Natural killer cell (primary cell): Measurements from ENCODE around the gene AOC1. TPM values are rescaled to one million over a fixed set of nuclear protein-coding genes. Genes with fewer than 3 reads are reported as not detected.

Source experiments
- ATAC-seq, 3 donors: fragments of 150-1000 bp in 2 of 3; fragments of 200-7000 bp in 1 of 3; cut with Tn5 transposase; 1 replicate in 1 of 3; 2 replicates in 2 of 3; pipeline ENCODE4 v1.10.0; 2021; ENCODE audit warnings: mild to moderate bottlenecking in 2 of 3, moderate library complexity in 2 of 3
- DNase-seq, 2 donors: peaks; one replicate each; pipeline versions ENCODE4 v3.0.0 to v3.0.0-alpha.2; 2013 to 2021; ENCODE audit warnings: mixed read lengths in 1 of 2
- H3K27ac ChIP-seq: one replicate; pipeline ENCODE4 v1.5.1; 2013; ENCODE audit warnings: mild to moderate bottlenecking, low read length
- H3K27me3 ChIP-seq: one replicate; pipeline ENCODE4 v1.6.1; 2013; ENCODE audit warnings: low read length; ENCODE audit not compliant: control insufficient read depth, insufficient read depth
- H3K36me3 ChIP-seq: one replicate; pipeline ENCODE4 v1.6.1; 2013; ENCODE audit warnings: low read length; ENCODE audit not compliant: control insufficient read depth, insufficient read depth
- H3K4me1 ChIP-seq: one replicate; pipeline ENCODE4 v1.6.1; 2013; ENCODE audit warnings: low read length; ENCODE audit not compliant: control insufficient read depth, insufficient read depth
- H3K4me3 ChIP-seq: one replicate; pipeline ENCODE4 v1.5.1; 2013; ENCODE audit warnings: low read length
- H3K9me3 ChIP-seq: one replicate; pipeline ENCODE4 v1.6.1; 2013; ENCODE audit warnings: low read length; ENCODE audit not compliant: control insufficient read depth, insufficient read depth
- H3K27ac Mint-ChIP-seq, 2 donors: one replicate each; pipeline ENCODE4 v1.8.0; 2022; ENCODE audit warnings: mild to moderate bottlenecking in 2 of 2, mixed read lengths in 2 of 2, moderate library complexity in 1 of 2
- H3K27me3 Mint-ChIP-seq, 2 donors: one replicate each; pipeline ENCODE4 v1.8.0; 2022; ENCODE audit warnings: low read depth in 2 of 2, mixed read lengths in 2 of 2
- H3K36me3 Mint-ChIP-seq: one replicate; pipeline ENCODE4 v1.8.0; 2022; ENCODE audit warnings: mixed read lengths
- H3K4me1 Mint-ChIP-seq, 2 donors: one replicate each; pipeline ENCODE4 v1.8.0; 2022; ENCODE audit warnings: mixed read lengths in 2 of 2
- H3K4me3 Mint-ChIP-seq: one replicate; pipeline ENCODE4 v1.8.0; 2022; ENCODE audit warnings: mild to moderate bottlenecking, moderate library complexity, mixed read lengths
- H3K9me3 Mint-ChIP-seq, 2 donors: one replicate each; pipeline ENCODE4 v1.8.0; 2022; ENCODE audit warnings: mixed read lengths in 2 of 2
- WGBS: methylation state at CpG from one replicate; pipeline ENCODE4 v1.1.7; 2013; ENCODE audit warnings: missing lambda C conversion rate; ENCODE audit not compliant: insufficient coverage; 5-methylcytosine and 5-hydroxymethylcytosine counted together
- intact Hi-C: fragments of 100-400 bp; cut with micrococcal nuclease; formaldehyde crosslinking; loops from one replicate; pipeline ENCODE4 v1.14.2; 2022
- total RNA-seq, 4 donors: library from RNA; stranded (reverse); fragments of 120-200 nt in 1 of 4; gene quantifications; one replicate each; pipeline versions ENCODE4 v1.2.3 to v1.2.4, GENCODE V29; 2013 to 2022
- TF ChIP-seq, protein P1 (sequence below): fragments of 200-600 bp; IDR thresholded peaks from one replicate; pipeline ENCODE4 v1.8.0; 2022; ENCODE audit warnings: antibody characterized with exemption

Gene AOC1
- total RNA-seq, 3 donors from 2014 or later (not counting 1 experiment from before 2014, with no cell fraction given) = not detected

DNA sequence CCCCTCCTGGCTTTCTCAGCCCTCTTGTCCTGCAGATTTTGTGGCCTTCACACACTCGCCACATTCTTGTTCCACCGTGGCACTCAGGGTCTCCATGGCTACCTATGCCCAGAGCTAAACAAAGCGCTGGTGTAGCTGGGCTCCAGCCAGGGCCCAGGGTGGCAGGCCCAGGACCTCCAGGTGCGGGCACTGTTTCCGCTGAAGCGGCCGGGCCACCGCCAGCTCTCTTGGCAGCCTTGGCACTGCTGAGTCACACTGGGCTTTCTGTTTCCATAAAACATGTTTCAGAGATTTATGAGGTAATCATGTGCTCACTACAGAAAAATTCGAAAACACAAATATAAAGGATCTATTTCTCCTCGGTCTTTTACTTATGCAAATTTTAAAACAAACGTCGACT lies 51.3 kb downstream of the AOC1 start:
- Mint-ChIP-seq H3K27ac (no peak overlapping the region), H3K36me3 (no peaks in the 10 kb centered on the region), H3K4me3 (no peak overlapping the region), H3K9me3 (no peaks in the 10 kb centered on the region), H3K4me1 (peaks cover 0 to 6% of the 10 kb centered on the region in 2 donors), H3K27me3 (peaks cover 66 to 83% of the 10 kb centered on the region in 2 donors)
- peaks cover 5% of the 10 kb centered on the region for H3K4me1 ChIP-seq
- no peaks in the 10 kb centered on the region for H3K36me3 ChIP-seq
- no peak for ATAC-seq
- peaks cover 23% of the 10 kb centered on the region for H3K27me3 ChIP-seq
- H3K27ac ChIP-seq = no peak overlapping the region
- no peaks in the 10 kb centered on the region for H3K9me3 ChIP-seq
- no peak for DNase-seq
- H3K4me3 ChIP-seq = no peak overlapping the region
- WGBS = 18% methylated on average over 9 of the region's 12 CpGs
- intact Hi-C loops = no loop called here
- TF ChIP-seq, protein P1, sequence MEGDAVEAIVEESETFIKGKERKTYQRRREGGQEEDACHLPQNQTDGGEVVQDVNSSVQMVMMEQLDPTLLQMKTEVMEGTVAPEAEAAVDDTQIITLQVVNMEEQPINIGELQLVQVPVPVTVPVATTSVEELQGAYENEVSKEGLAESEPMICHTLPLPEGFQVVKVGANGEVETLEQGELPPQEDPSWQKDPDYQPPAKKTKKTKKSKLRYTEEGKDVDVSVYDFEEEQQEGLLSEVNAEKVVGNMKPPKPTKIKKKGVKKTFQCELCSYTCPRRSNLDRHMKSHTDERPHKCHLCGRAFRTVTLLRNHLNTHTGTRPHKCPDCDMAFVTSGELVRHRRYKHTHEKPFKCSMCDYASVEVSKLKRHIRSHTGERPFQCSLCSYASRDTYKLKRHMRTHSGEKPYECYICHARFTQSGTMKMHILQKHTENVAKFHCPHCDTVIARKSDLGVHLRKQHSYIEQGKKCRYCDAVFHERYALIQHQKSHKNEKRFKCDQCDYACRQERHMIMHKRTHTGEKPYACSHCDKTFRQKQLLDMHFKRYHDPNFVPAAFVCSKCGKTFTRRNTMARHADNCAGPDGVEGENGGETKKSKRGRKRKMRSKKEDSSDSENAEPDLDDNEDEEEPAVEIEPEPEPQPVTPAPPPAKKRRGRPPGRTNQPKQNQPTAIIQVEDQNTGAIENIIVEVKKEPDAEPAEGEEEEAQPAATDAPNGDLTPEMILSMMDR = no peak

GRCh38 chr7:150904011-150904909 lies 51.9 kb downstream of the AOC1 start:
- Mint-ChIP-seq H3K9me3 (no peaks in the 10 kb centered on the region), H3K4me1 (peaks cover 5 to 10% of the 10 kb centered on the region in 2 donors), H3K4me3 (no peak overlapping the region), H3K27ac (no peak overlapping the region), H3K27me3 (peaks cover 64 to 78% of the 10 kb centered on the region in 2 donors), H3K36me3 (no peaks in the 10 kb centered on the region)
- no peak overlapping the region for H3K4me3 ChIP-seq
- H3K36me3 ChIP-seq = no peaks in the 10 kb centered on the region
- intact Hi-C loops = no loop called here
- DNase-seq (no peak), ATAC-seq (no peak)
- 33% methylated on average over 2 of the region's 6 CpGs for WGBS
- no peak overlapping the region for H3K27ac ChIP-seq
- H3K4me1 ChIP-seq = peaks cover 10% of the 10 kb centered on the region
- peaks cover 22% of the 10 kb centered on the region for H3K27me3 ChIP-seq
- TF ChIP-seq, protein P1 = no peak
- H3K9me3 ChIP-seq = no peaks in the 10 kb centered on the region

DNA sequence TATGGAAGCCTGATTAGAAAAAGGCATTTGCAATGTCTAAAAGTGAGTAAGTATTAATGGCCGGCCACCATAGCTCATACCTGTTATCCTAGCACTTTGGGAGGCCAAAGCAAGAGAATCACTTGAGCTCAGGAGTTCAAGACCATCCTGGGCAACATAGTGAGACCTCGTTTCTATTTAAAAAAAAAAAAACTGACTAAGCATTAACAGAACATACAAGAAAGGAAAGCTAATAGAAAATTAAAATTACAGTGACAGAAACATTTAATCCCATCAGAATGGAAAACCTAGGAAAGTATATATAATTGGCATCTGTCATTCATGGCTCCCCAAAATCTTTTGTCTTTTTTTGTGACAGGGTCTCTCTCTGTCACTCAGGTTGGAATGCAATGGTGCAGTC lies 55.9 kb downstream of the AOC1 start:
- Mint-ChIP-seq H3K27me3 (peaks cover 44% of the 10 kb centered on the region in 2 donors), H3K36me3 (no peaks in the 10 kb centered on the region), H3K4me3 (no peak overlapping the region), H3K4me1 (peaks cover 10 to 15% of the 10 kb centered on the region in 2 donors), H3K9me3 (peaks cover 0 to 3% of the 10 kb centered on the region in 2 donors), H3K27ac (no peak overlapping the region)
- Histone ChIP-seq H3K27ac (no peak overlapping the region), H3K4me3 (no peak overlapping the region), H3K4me1 (peaks cover 17% of the 10 kb centered on the region), H3K27me3 (peaks cover 19% of the 10 kb centered on the region), H3K9me3 (no peaks in the 10 kb centered on the region), H3K36me3 (no peaks in the 10 kb centered on the region)
- DNase-seq (no peak), ATAC-seq (no peak)
- intact Hi-C loops = no loop called here
- TF ChIP-seq, protein P1 = no peak
- 100% methylated on average over 2 of the region's 2 CpGs for WGBS
